Measurements from ENCODE around the gene AP2A2.

The AP2A2 gene

DNA sequence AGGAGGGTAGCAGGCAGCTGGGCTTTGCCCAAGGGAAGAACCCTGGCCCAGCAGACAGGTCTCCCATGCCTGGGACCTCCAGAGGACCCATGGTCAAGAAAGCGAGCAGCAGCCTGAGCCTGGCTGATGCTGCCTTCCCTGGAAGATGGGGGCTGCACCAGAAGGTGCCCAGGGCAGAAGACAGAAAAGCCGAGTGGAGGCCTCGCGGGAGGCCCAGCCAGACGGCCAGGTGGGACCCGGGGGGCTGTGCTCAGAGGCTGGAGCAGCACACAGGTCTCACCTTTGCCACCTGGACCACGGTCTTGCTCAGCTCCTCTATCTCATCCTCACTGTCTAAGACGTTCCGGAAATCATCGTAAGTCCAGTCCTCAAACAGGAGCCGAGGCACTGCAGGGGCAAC lies 25.9 kb upstream of the AP2A2 start:
- no peak for DNase-seq

GRCh38 chr11:900545-900944 lies 25.1 kb upstream of the AP2A2 start:
- no peak for DNase-seq

GRCh38 chr11:901452-902061 lies 24.1 kb upstream of the AP2A2 start:
- no peak for DNase-seq

GRCh38 chr11:904380-904779 lies 21.3 kb upstream of the AP2A2 start:
- no peak for DNase-seq

DNA sequence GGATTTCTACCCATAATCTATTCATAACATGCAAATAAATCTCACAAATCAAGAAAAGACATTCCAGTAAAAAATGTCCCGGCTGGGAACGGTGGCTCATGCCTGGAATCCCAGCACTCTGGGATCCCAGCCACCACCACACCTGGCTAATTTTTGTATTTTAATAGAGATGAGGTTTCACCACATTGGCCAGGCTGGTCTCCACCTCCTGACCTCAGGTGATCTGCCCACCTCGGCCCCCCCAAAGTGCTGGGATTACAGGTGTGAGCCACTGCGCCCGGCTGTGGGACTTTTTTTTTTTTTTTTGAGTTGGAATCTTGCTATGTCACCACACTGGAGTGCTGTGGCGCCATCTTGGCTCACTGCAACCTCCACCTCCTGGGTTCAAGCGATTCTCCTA lies 19.7 kb upstream of the AP2A2 start:
- no peak for DNase-seq

GRCh38 chr11:907668-908067 lies 18.0 kb upstream of the AP2A2 start:
- no peak for DNase-seq

GRCh38 chr11:908273-908672 lies 17.4 kb upstream of the AP2A2 start:
- DNase-seq: no peak

DNA sequence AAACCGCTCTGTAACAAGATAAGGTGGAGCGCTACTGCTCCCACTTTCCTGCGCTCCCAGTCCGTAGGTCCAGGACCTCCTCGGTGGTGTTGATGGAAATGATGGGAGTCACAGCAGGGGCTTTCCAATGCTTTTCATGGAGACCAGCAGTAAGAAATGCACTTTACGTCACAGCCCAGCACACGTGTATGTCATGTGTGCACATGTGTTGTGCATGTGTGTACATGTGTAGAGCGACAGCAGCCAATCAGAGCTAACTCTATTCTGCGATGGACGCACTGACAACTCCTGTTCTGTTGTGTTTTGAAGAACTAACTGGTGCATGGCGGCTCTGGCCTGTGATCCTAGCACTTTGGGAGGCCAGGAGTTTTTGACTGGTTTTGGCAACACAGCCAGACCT lies 16.3 kb upstream of the AP2A2 start:
- DNase-seq: no peak

DNA sequence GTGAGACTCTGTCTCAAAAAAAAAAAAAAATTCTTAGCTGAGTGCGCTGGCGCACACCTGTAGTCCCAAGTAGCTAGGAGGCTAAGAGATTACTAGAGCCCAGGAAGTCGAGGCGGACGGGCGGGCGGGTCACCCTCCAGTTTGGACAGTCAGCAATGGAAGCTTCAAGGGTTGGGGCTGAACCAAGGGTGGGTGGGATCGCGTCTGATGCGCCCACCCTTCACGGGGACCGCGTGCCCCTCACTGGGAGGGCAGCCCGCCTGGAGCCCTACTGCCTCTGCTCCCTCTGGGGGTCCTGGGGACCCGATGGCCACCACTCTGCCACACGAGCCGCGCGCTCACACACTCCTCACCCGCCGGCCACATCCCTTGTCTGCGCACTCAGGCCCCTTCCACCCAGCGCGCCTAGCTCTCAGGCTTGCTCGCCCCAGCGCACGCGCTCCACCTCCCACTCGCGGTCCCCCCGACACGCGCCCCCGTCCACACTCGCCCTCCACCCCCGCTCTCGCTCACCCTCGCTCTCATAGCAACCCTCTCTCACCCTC lies 15.6 kb upstream of the AP2A2 start:
- peak; percentile 65 for DNase-seq

- DNase-seq: peak; percentile 83
Observed at GRCh38 chr11:910589-911030, 15.1 kb upstream of the AP2A2 start, which contains the start of gene CHID1. TSS of gene CHID1 (minus strand) at chr11:910810. CDS start at chr11:904816, 5,994 bp downstream.

- DNase-seq: peak; percentile 41
Observed at GRCh38 chr11:911031-911889, 14.4 kb upstream of the AP2A2 start.

GRCh38 chr11:911890-912219 lies 13.8 kb upstream of the AP2A2 start:
- no peak for DNase-seq

DNA sequence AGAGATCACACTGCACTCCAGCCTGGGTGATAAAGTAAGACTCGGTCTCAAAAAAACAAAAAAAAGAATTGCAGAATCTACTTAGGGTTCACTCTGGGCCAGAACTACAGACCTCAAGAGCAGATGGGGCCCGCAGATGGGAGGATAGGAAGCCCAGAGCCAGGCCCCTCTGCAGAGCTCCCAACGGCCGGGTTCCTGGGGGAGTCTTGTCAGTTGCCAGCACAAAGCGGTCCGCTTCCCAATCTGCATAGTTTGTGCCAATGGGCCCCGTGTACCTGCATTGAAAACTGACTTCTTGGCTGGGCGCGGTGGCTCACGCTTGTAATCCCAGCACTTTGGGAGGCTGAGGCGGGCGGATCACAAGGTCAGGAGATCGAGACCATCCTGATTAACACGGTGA lies 13.4 kb upstream of the AP2A2 start:
- no peak for DNase-seq

GRCh38 chr11:913043-913442 lies 12.6 kb upstream of the AP2A2 start:
- no peak for DNase-seq

- no peak for DNase-seq
Observed at GRCh38 chr11:914204-914603, 11.5 kb upstream of the AP2A2 start.

DNA sequence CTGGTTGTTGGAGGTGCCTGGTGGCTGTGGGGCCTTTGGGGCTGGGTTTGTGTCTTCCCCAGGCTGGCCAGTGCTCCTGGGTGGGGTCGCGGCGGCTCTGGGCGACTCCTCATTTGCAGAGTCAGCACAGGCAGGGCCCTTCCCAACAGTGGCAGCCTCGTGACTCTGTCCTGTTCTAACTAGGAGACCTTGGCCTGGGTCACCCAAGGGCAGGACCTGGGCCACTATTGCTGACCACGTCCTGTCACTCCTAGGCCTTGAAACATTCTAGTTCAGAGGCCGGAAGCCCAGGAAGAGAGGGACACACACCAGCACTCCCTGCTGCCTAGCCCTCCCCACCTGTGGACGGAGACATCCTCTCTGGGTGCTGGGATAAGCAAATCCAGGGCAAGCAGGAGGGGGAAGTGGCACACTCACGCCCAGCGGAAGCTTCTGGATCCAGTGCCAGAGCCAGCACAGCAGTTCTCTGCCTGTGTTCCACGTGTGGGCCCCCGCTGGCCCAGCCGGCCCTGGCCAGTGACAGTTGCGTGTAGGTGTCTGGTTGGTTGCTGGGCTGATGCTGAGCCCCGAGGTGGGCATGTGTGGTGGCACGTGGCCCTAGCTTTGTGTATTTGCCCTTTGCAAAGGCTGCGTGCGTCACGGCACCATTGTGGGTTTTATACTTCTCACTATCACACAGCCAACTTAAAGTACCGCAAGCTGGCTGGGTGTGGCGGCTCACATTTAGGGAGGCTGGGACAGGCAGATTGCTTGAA lies 10.7 kb upstream of the AP2A2 start:
- DNase-seq: no peak

DNA sequence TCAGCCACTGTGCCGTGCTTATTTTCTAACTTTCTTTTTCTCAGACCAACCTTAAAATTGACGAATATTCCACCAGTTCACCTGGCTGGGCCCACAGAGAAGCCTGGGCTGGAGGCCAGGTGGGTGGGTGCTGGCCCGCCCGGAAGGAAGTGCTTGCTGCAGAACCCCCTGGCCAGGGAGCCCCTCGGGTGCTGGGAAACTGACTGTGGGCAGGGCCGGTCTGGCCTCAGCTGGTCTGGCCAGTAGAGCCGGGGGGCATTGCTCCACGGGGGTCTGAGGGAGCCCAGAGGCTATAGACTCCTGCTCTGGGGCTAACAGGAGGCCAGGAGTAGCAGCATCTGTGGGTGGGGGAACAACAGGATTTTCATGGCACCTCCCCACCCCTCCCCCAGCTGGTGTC lies 8.2 kb upstream of the AP2A2 start:
- DNase-seq: no peak

DNA sequence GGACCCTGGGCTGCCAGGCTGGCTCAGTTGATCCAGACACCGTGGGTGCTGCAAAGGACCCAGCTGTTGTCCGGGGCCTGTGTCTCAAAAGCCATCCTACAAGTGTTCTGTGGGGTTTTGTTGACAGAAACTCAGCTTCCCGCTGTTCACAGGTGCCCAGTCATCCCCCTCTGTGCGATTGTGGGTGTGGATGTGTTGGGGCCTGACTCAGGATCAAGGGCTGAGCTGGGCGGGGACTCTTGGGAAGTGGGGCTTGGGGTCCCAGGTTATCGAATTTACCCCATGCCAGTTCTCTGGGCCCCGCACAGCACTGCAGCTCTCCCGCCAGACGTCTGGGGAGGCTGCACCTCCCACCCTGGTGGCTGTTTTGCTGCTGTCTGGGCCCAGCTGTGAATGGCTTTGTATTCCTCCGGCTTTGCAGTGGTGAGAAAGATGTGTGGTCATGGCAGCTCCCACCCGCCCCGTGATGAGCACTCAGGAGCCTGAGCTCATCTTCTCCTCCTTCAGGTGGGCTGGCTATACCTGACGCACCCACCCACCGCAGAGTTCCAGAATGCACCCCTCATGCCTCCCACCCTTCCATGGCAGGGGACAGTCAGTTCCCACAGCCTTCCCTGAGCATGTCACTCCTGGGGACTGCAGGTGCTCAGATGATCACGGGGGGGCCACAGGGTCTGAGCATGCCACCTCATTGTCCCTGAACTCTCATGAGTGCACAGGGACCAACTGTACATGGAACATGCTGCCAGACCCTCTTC lies 3.6 kb upstream of the AP2A2 start:
- DNase-seq: no peak

GRCh38 chr11:923691-924405 lies 1.8 kb upstream of the AP2A2 start:
- DNase-seq: no peak

GRCh38 chr11:924406-925157 lies 1.1 kb upstream of the AP2A2 start:
- no peak for DNase-seq

DNA sequence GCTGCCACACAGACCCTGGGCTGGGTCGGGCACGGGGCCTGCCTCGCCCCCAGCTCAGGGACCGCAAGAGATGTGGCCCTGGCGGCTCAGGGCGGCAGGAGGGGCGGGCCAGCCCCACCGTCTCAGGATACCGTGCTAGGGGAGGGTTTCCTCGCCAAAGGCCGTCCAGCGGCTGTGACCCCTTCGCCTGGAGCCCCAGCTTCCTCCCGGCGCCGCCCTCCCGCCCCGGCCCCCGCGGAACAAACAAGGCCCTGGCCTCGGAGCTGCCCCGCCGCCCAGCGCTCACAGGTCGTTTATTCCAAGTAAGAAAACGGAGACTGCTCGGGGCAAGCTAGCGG lies 543 bp upstream of the AP2A2 start:
- DNase-seq: no peak

All from activated CD8-positive, alpha-beta memory T cell treated with anti-CD3 and anti-CD28 coated beads, Interleukin-2, amount 50 U/mL, for 4 hours (primary cell).